ENCODE results near the gene CHD6. TPM values are rescaled to one million over a fixed set of nuclear protein-coding genes. Genes with fewer than 3 reads are reported as not detected.

CHD6 gene
- total RNA-seq, 1 experiment from 2014 or later, result 80.5 TPM

DNA sequence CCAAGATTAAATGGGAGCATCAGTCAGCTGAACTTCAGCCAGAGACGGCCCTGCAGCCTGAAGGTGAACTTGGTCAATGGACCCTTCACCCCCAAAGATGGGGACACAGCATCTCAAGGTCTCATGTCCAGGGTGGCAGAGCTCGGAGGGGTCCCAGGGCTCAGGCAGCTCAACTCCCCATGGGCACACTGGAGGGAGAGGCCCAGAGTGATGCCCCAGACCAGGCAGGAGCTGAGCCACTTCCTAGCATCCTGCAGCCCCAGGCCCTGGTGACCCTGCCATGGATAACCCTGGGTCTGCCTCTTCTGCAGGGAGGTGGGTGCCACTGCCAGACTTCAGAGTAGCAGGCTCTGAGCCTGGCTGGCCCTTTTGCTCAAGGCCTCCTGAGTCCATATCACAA is 224.1 kb downstream of the CHD6 start:
- H3K36me3 ChIP-seq (ENCODE audit: control insufficient read depth, insufficient read depth, low read length), result no peaks in the 10 kb centered on the region
- no peak overlapping the region for H3K4me3 ChIP-seq (ENCODE audit: low read depth, low read length)
- CTCF ChIA-PET, result interaction anchor here (1.0 kb wide), 1 partner anchor 25 kb away, joined by 3 read pairs; no protein-coding TSS in a partner anchor
- no peaks in the 10 kb centered on the region for H3K27me3 ChIP-seq (replicated peaks; ENCODE audit: control insufficient read depth, insufficient read depth, low read length)
- no peaks in the 10 kb centered on the region for H3K36me3 Mint-ChIP-seq (ENCODE audit: insufficient read depth, unreplicated experiment)
- no peaks in the 10 kb centered on the region for H3K9me3 Mint-ChIP-seq (ENCODE audit: unreplicated experiment)
- no TSS peak for BruUV-seq (replicated peaks)
- peaks cover 16% of the 10 kb centered on the region for H3K4me1 Mint-ChIP-seq (ENCODE audit: low read depth, unreplicated experiment)
- no peak overlapping the region for H3K4me3 Mint-ChIP-seq (ENCODE audit: unreplicated experiment)
- DNase-seq, result no peak
- intact Hi-C loops (cut with micrococcal nuclease; ENCODE audit: unreplicated experiment), result no loop called here
- no peaks in the 10 kb centered on the region for H3K27me3 Mint-ChIP-seq (ENCODE audit: insufficient read depth, unreplicated experiment)
- H3K4me1 ChIP-seq, result no peaks in the 10 kb centered on the region
- H3K9me3 ChIP-seq, result no peaks in the 10 kb centered on the region
- TF ChIP-seq, protein P1, sequence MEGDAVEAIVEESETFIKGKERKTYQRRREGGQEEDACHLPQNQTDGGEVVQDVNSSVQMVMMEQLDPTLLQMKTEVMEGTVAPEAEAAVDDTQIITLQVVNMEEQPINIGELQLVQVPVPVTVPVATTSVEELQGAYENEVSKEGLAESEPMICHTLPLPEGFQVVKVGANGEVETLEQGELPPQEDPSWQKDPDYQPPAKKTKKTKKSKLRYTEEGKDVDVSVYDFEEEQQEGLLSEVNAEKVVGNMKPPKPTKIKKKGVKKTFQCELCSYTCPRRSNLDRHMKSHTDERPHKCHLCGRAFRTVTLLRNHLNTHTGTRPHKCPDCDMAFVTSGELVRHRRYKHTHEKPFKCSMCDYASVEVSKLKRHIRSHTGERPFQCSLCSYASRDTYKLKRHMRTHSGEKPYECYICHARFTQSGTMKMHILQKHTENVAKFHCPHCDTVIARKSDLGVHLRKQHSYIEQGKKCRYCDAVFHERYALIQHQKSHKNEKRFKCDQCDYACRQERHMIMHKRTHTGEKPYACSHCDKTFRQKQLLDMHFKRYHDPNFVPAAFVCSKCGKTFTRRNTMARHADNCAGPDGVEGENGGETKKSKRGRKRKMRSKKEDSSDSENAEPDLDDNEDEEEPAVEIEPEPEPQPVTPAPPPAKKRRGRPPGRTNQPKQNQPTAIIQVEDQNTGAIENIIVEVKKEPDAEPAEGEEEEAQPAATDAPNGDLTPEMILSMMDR (IDR thresholded peaks at IDR 0.05; ENCODE audit: insufficient read depth in 1 of 2, low read depth in 1 of 2, low read length in 1 of 2, severe bottlenecking in 1 of 2, unreplicated experiment in 1 of 2), result no peak
- H3K27ac Mint-ChIP-seq (ENCODE audit: unreplicated experiment), result no peak overlapping the region
- POLR2A ChIA-PET, result no interaction called here

- no peak for DNase-seq
- no peak overlapping the region for H3K4me3 Mint-ChIP-seq (ENCODE audit: unreplicated experiment)
- H3K4me1 ChIP-seq, result no peaks in the 10 kb centered on the region
- no peaks in the 10 kb centered on the region for H3K9me3 ChIP-seq
- H3K27me3 ChIP-seq (replicated peaks; ENCODE audit: control insufficient read depth, insufficient read depth, low read length), result no peaks in the 10 kb centered on the region
- ChIA-PET POLR2A (no interaction called here), CTCF (interaction anchor here (1.0 kb wide), 1 partner anchor 26 kb away, joined by 3 read pairs; no protein-coding TSS in a partner anchor)
- intact Hi-C loops (cut with micrococcal nuclease; ENCODE audit: unreplicated experiment), result no loop called here
- TF ChIP-seq, protein P1 (IDR thresholded peaks at IDR 0.05; ENCODE audit: insufficient read depth in 1 of 2, low read depth in 1 of 2, low read length in 1 of 2, severe bottlenecking in 1 of 2, unreplicated experiment in 1 of 2), result no peak
- H3K27me3 Mint-ChIP-seq (ENCODE audit: insufficient read depth, unreplicated experiment), result no peaks in the 10 kb centered on the region
- no TSS peak for BruUV-seq (replicated peaks)
- H3K36me3 ChIP-seq (ENCODE audit: control insufficient read depth, insufficient read depth, low read length), result no peaks in the 10 kb centered on the region
- no peak overlapping the region for H3K4me3 ChIP-seq (ENCODE audit: low read depth, low read length)
- no peaks in the 10 kb centered on the region for H3K9me3 Mint-ChIP-seq (ENCODE audit: unreplicated experiment)
- H3K27ac Mint-ChIP-seq (ENCODE audit: unreplicated experiment), result no peak overlapping the region
- H3K36me3 Mint-ChIP-seq (ENCODE audit: insufficient read depth, unreplicated experiment), result no peaks in the 10 kb centered on the region
- peaks cover 16% of the 10 kb centered on the region for H3K4me1 Mint-ChIP-seq (ENCODE audit: low read depth, unreplicated experiment)
These were observed 224.5 kb downstream of the CHD6 start for GRCh38 chr20:41393705-41394066.

GRCh38 chr20:41392871-41393704 is 225.1 kb downstream of the CHD6 start:
- Mint-ChIP-seq H3K36me3 (ENCODE audit: insufficient read depth, unreplicated experiment) (no peaks in the 10 kb centered on the region), H3K4me1 (ENCODE audit: low read depth, unreplicated experiment) (peaks cover 16% of the 10 kb centered on the region), H3K4me3 (ENCODE audit: unreplicated experiment) (no peak overlapping the region), H3K9me3 (ENCODE audit: unreplicated experiment) (no peaks in the 10 kb centered on the region), H3K27me3 (ENCODE audit: insufficient read depth, unreplicated experiment) (no peaks in the 10 kb centered on the region), H3K27ac (ENCODE audit: unreplicated experiment) (no peak overlapping the region)
- TF ChIP-seq, protein P1 (IDR thresholded peaks at IDR 0.05; ENCODE audit: insufficient read depth in 1 of 2, low read depth in 1 of 2, low read length in 1 of 2, severe bottlenecking in 1 of 2, unreplicated experiment in 1 of 2), result no peak
- Histone ChIP-seq H3K27me3 (replicated peaks; ENCODE audit: control insufficient read depth, insufficient read depth, low read length) (no peaks in the 10 kb centered on the region), H3K36me3 (ENCODE audit: control insufficient read depth, insufficient read depth, low read length) (no peaks in the 10 kb centered on the region), H3K4me1 (no peaks in the 10 kb centered on the region), H3K9me3 (no peaks in the 10 kb centered on the region), H3K4me3 (ENCODE audit: low read depth, low read length) (no peak overlapping the region)
- no TSS peak for BruUV-seq (replicated peaks)
- POLR2A ChIA-PET, result no interaction called here
- CTCF ChIA-PET, result no interaction called here
- DNase-seq, result no peak
- intact Hi-C loops (cut with micrococcal nuclease; ENCODE audit: unreplicated experiment), result no loop called here
